ENCODE measurements around the gene MOB2.

DNA sequence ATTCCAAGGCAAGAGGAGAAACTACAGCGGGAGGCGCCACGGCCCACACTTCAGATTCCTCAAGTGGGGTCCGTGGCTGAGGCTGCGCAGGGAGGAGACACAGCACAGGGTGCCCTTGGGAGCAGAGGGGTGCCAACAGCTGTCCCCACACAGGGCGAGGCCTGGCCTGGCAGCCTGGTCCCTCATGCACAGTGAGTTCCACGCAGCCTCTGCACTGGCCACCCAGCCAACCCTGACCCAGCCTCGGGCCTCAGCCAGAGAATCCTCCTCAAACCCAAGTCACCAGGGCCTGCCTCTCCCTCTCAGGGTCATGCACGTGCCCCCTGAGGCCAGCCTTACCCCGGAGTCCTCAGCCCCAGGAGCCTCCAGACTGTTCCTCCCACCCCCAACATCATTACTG, 22.4 kb upstream of the MOB2 start:
- TF ChIP-seq EZH2 (IDR thresholded peaks at IDR 0.05) = no peak
- TF ChIP-seq POLR2AphosphoS5 (IDR thresholded peaks at IDR 0.05; ENCODE audit: borderline replicate concordance, low read depth, low read length) = no peak
- TF ChIP-seq FOXP2 (optimal IDR thresholded peaks at IDR 0.05; ENCODE audit: control extremely low read depth, extremely low read length, insufficient read depth) = no peak

All from SK-N-MC (cell line).